ENCODE results near the gene XPO1.
"Not testable (repeated sequence)": the region's sequence is repeated elsewhere in the genome, so short reads cannot be mapped to it uniquely, and the experiment has no call there.

The XPO1 gene

GRCh38 chr2:61538200-61538919 is at the start of gene XPO1:
Gene XPO1 (minus strand): TSS chr2:61538356. CDS start chr2:61533897, 4,459 bp downstream.
- DNase-seq = peak; percentile 98

- DNase-seq = not testable (repeated sequence)
Measured at GRCh38 chr2:61586928-61587327, 48.8 kb upstream of the XPO1 start.

- no peak for DNase-seq
Measured at GRCh38 chr2:61585383-61585782, 47.2 kb upstream of the XPO1 start.

- DNase-seq = not testable (repeated sequence)
Measured at GRCh38 chr2:61584368-61584767, 46.2 kb upstream of the XPO1 start.

GRCh38 chr2:61582165-61582564 is 44.0 kb upstream of the XPO1 start:
- no peak for DNase-seq

- DNase-seq = no peak
Measured at GRCh38 chr2:61581716-61582115, 43.6 kb upstream of the XPO1 start.

GRCh38 chr2:61575447-61575859 is 37.3 kb upstream of the XPO1 start:
- no peak for DNase-seq

GRCh38 chr2:61566566-61566965 is 28.4 kb upstream of the XPO1 start:
- DNase-seq = no peak

GRCh38 chr2:61562615-61563014 is 24.5 kb upstream of the XPO1 start:
- no peak for DNase-seq

GRCh38 chr2:61558160-61558559 is 20.0 kb upstream of the XPO1 start:
- no peak for DNase-seq

GRCh38 chr2:61557381-61557780 is 19.2 kb upstream of the XPO1 start:
- DNase-seq = no peak

GRCh38 chr2:61554604-61555003 is 16.4 kb upstream of the XPO1 start:
- no peak for DNase-seq

- no peak for DNase-seq
Measured at GRCh38 chr2:61550375-61551209, 12.4 kb upstream of the XPO1 start.

- DNase-seq = no peak
Measured at GRCh38 chr2:61549546-61549945, 11.4 kb upstream of the XPO1 start.

GRCh38 chr2:61543062-61543461 is 4.9 kb upstream of the XPO1 start:
- DNase-seq = no peak

- not testable (repeated sequence) for DNase-seq
Measured at GRCh38 chr2:61540167-61540566, 2.0 kb upstream of the XPO1 start.

- DNase-seq = peak; percentile 46
Measured at GRCh38 chr2:61538920-61539520, 864 bp upstream of the XPO1 start.

GRCh38 chr2:61537950-61538199 is 281 bp downstream of the XPO1 start:
- no peak for DNase-seq

- peak; percentile 28 for DNase-seq
Measured at GRCh38 chr2:61537277-61537949, 743 bp downstream of the XPO1 start.

- peak; percentile 69 for DNase-seq
Measured at GRCh38 chr2:61536572-61537276, 1.4 kb downstream of the XPO1 start.

- DNase-seq = no peak
Measured at GRCh38 chr2:61536180-61536571, 2.0 kb downstream of the XPO1 start.

- no peak for DNase-seq
Measured at GRCh38 chr2:61535449-61535848, 2.7 kb downstream of the XPO1 start.

- no peak for DNase-seq
Measured at GRCh38 chr2:61534926-61535325, 3.2 kb downstream of the XPO1 start.

Data from activated CD4-positive, alpha-beta T cell treated with anti-CD3 and anti-CD28 coated beads for 1 hour (primary cell).